ENCODE results near the gene CACNB4.

- TF ChIP-seq CTCF (IDR thresholded peaks at IDR 0.05) (no peak), POLR2A (IDR thresholded peaks at IDR 0.05) (no peak), POLR2AphosphoS5 (IDR thresholded peaks at IDR 0.05; ENCODE audit: insufficient read depth in 1 of 2, low read depth in 1 of 2) (no peak)
Observed at GRCh38 chr2:151907286-151908203, 191.3 kb downstream of the CACNB4 start.
